Transverse colon (tissue), 3 donors: ENCODE data around the gene SOBP.

ENCODE experiments used
- EP300 ChIP-seq: sonication (generic); formaldehyde crosslinking; IDR thresholded peaks from one replicate; pipeline ENCODE4 v1.6.1; 2017; ENCODE audit warnings: antibody characterized with exemption, low read depth
- TF ChIP-seq, protein P1 (sequence below), 5 experiments: fragments of 200-600 bp in 3 of 5; fragments of 450-650 bp in 2 of 5; sonication (generic) in 3 of 5; IDR thresholded peaks; 1 replicate in 2 of 5; 2 replicates in 3 of 5; pipeline ENCODE4 v1.5.1; 2016 to 2017; ENCODE audit warnings: antibody characterized with exemption in 5 of 5, inconsistent platforms in 3 of 5, mild to moderate bottlenecking in 2 of 5, moderate library complexity in 1 of 5

DNA sequence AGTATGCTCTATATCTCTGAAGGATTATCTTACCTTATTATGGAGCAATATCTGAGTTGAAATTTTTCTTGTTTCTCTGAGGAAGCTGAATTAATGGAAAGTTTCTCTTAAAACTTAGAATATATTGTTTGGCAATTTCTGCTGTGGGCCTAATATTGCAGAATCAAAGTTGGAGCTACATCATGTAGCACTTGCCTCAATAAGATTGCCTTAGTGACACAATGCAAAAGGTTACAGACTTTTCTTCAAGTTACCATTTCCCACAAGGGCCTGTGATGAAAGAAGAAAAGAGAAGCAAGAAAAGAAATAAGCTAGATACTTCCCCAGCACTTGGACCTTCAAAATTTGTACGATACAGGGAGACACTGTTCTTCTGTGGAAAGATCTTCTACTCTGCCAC is 151.2 kb downstream of the SOBP start:
- TF ChIP-seq, protein P1, sequence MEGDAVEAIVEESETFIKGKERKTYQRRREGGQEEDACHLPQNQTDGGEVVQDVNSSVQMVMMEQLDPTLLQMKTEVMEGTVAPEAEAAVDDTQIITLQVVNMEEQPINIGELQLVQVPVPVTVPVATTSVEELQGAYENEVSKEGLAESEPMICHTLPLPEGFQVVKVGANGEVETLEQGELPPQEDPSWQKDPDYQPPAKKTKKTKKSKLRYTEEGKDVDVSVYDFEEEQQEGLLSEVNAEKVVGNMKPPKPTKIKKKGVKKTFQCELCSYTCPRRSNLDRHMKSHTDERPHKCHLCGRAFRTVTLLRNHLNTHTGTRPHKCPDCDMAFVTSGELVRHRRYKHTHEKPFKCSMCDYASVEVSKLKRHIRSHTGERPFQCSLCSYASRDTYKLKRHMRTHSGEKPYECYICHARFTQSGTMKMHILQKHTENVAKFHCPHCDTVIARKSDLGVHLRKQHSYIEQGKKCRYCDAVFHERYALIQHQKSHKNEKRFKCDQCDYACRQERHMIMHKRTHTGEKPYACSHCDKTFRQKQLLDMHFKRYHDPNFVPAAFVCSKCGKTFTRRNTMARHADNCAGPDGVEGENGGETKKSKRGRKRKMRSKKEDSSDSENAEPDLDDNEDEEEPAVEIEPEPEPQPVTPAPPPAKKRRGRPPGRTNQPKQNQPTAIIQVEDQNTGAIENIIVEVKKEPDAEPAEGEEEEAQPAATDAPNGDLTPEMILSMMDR (IDR thresholded peaks at IDR 0.05): no peak
- TF ChIP-seq EP300: no peak
